Measurements from ENCODE around the gene TMEM181. TPM values are rescaled to one million over a fixed set of nuclear protein-coding genes. Genes with fewer than 3 reads are reported as not detected.
A peak's percentile ranks its signal among the peaks of the same experiment; 100 is the strongest.

Gene TMEM181
- total and polyA plus RNA-seq, 2 of the 13 experiments (the other 11 are each of a cell fraction or from before 2014, with no cell fraction given), result 59.1 to 108 TPM

DNA sequence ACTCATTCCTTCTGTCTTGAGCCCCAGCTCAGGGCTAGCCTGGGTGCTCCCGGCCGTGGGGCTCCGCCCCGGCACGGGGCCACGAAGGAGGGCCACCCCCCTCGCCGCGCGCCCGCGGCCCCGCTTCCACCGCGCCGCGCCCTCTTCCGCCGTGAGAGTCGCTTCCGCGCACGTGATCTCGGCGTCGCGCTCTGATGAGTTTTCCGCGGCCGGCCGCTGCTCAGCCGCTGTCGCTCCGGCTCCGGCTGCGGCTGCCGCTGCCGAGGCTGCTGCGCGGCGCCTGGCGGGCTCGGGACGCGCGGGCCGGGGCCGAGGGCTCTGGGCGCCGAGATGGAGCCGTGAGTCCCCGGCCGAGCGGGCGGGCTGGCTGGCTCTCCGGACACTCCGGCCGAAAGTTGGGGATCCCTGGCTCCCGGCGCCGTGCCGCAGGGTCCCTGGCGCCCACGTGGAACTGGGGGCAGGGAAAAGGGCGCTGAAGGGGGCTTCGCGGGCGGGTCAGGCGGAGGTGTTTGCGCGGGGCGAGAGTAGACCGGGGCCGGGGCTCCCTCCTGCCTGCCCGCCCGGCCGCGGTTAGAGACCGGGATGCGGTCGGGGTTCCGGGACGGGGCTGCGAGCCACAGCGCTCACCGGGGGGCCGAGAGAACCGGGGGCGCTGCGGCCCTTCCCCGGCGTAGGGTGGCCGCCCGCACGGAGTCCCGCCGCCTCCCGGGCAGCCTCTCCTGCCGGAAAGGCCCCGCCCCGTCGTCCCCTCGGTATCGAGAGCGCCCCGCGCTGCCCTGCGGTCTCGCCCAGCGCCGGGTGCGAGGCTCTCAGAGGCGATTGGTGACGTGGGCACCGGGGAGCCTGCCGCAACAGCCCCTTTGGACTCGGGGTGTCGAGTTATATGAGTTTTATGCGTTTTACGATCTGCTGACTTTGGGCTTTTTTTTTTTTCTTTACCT lies at the start of gene TMEM181 (continued):
- TF ChIP-seq FOXO4 (CRISPR knock-in tag; conservative IDR thresholded peaks at IDR 0.05), result no peak
- TF ChIP-seq ZNF574 (CRISPR knock-in tag; IDR thresholded peaks at IDR 0.05), result peak; percentile 90
- no peak for TF ChIP-seq ZNF326 (CRISPR knock-in tag; IDR thresholded peaks at IDR 0.05; ENCODE audit: borderline replicate concordance)
- TF ChIP-seq ZNF552 (CRISPR knock-in tag; IDR thresholded peaks at IDR 0.05; ENCODE audit: borderline replicate concordance), result no peak
- no peak for TF ChIP-seq MAZ (IDR thresholded peaks at IDR 0.05; ENCODE audit: borderline replicate concordance, low read depth, low read length)
- TF ChIP-seq MAZ (CRISPR knock-in tag; IDR thresholded peaks at IDR 0.05; ENCODE audit: low read depth), result peak; percentile 79
- TF ChIP-seq, protein P1, sequence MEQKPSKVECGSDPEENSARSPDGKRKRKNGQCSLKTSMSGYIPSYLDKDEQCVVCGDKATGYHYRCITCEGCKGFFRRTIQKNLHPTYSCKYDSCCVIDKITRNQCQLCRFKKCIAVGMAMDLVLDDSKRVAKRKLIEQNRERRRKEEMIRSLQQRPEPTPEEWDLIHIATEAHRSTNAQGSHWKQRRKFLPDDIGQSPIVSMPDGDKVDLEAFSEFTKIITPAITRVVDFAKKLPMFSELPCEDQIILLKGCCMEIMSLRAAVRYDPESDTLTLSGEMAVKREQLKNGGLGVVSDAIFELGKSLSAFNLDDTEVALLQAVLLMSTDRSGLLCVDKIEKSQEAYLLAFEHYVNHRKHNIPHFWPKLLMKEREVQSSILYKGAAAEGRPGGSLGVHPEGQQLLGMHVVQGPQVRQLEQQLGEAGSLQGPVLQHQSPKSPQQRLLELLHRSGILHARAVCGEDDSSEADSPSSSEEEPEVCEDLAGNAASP (CRISPR knock-in tag; IDR thresholded peaks at IDR 0.05; ENCODE audit: borderline replicate concordance), result peak; percentile 57; the same call in 1 of the 2 replicates
- no peak for TF ChIP-seq RBM39 (IDR thresholded peaks at IDR 0.05; ENCODE audit: low read depth, low read length, poor library complexity, severe bottlenecking)
- TF ChIP-seq, protein P2, sequence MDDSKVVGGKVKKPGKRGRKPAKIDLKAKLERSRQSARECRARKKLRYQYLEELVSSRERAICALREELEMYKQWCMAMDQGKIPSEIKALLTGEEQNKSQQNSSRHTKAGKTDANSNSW (CRISPR knock-in tag; IDR thresholded peaks at IDR 0.05; ENCODE audit: borderline replicate concordance), result peak; percentile 74; the same call in 1 of the 2 replicates
- TF ChIP-seq NR2C2 (CRISPR knock-in tag; IDR thresholded peaks at IDR 0.05; ENCODE audit: borderline replicate concordance), result peak; percentile 43; the same call in 1 of the 2 replicates
- TF ChIP-seq STAG1 (CRISPR knock-in tag; IDR thresholded peaks at IDR 0.05), result peak; percentile 26
- no peak for TF ChIP-seq MLLT10 (CRISPR knock-in tag; IDR thresholded peaks at IDR 0.05)
- TF ChIP-seq KAT2B (IDR thresholded peaks at IDR 0.05; ENCODE audit: borderline replicate concordance, low read depth, low read length), result no peak
- TF ChIP-seq ZNF24 (IDR thresholded peaks at IDR 0.05), result peak; percentile 88; the same call in 1 of the 2 replicates
- TF ChIP-seq, protein P3, sequence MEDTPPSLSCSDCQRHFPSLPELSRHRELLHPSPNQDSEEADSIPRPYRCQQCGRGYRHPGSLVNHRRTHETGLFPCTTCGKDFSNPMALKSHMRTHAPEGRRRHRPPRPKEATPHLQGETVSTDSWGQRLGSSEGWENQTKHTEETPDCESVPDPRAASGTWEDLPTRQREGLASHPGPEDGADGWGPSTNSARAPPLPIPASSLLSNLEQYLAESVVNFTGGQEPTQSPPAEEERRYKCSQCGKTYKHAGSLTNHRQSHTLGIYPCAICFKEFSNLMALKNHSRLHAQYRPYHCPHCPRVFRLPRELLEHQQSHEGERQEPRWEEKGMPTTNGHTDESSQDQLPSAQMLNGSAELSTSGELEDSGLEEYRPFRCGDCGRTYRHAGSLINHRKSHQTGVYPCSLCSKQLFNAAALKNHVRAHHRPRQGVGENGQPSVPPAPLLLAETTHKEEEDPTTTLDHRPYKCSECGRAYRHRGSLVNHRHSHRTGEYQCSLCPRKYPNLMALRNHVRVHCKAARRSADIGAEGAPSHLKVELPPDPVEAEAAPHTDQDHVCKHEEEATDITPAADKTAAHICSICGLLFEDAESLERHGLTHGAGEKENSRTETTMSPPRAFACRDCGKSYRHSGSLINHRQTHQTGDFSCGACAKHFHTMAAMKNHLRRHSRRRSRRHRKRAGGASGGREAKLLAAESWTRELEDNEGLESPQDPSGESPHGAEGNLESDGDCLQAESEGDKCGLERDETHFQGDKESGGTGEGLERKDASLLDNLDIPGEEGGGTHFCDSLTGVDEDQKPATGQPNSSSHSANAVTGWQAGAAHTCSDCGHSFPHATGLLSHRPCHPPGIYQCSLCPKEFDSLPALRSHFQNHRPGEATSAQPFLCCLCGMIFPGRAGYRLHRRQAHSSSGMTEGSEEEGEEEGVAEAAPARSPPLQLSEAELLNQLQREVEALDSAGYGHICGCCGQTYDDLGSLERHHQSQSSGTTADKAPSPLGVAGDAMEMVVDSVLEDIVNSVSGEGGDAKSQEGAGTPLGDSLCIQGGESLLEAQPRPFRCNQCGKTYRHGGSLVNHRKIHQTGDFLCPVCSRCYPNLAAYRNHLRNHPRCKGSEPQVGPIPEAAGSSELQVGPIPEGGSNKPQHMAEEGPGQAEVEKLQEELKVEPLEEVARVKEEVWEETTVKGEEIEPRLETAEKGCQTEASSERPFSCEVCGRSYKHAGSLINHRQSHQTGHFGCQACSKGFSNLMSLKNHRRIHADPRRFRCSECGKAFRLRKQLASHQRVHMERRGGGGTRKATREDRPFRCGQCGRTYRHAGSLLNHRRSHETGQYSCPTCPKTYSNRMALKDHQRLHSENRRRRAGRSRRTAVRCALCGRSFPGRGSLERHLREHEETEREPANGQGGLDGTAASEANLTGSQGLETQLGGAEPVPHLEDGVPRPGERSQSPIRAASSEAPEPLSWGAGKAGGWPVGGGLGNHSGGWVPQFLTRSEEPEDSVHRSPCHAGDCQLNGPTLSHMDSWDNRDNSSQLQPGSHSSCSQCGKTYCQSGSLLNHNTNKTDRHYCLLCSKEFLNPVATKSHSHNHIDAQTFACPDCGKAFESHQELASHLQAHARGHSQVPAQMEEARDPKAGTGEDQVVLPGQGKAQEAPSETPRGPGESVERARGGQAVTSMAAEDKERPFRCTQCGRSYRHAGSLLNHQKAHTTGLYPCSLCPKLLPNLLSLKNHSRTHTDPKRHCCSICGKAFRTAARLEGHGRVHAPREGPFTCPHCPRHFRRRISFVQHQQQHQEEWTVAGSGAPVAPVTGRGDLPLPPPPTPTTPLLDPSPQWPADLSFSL (CRISPR knock-in tag; IDR thresholded peaks at IDR 0.05), result no peak

Data from HepG2 (cell line).